T47D (cell line): Measurements from ENCODE around the gene ULBP1.
"Not testable (repeated sequence)": the region's sequence is repeated elsewhere in the genome, so short reads cannot be mapped to it uniquely, and the experiment has no call there.

Experiments used
- DNase-seq, 2 experiments: peaks; one replicate each; pipeline versions ENCODE4 v3.0.0 to v3.0.0-alpha.2; 2011 to 2012; ENCODE audit warnings: low read depth in 1 of 2, low spot score in 1 of 2
- JUND ChIP-seq: IDR thresholded peaks from 2 replicates; pipeline ENCODE4 v1.6.1; 2012; ENCODE audit warnings: low read depth
- in situ Hi-C: cut with HindIII; loops from 2 replicates; pipeline ENCODE4 v1.10.0; 2016; ENCODE audit warnings: low sequenced_read_pairs, low pct_unique_long_range_greater_than_20kb

The ULBP1 gene

GRCh38 chr6:149924206-149924932 lies 39.4 kb upstream of the ULBP1 start:
- in situ Hi-C loops = no loop called here

GRCh38 chr6:149924933-149925252 lies 38.9 kb upstream of the ULBP1 start:
- TF ChIP-seq JUND = no peak
- no peak for DNase-seq
- in situ Hi-C loops = no loop called here

More at GRCh38 chr6:149924206-149924932, 39.4 kb upstream of the ULBP1 start:
- no peak for DNase-seq
- no peak for TF ChIP-seq JUND

GRCh38 chr6:149925253-149925973 lies 38.3 kb upstream of the ULBP1 start:
- no peak for DNase-seq
- in situ Hi-C loops = no loop called here
- TF ChIP-seq JUND = no peak

GRCh38 chr6:149925974-149926777 lies 37.6 kb upstream of the ULBP1 start:
- in situ Hi-C loops = no loop called here
- DNase-seq = peak in 1 of 2 experiments; percentile 84
- TF ChIP-seq JUND = no peak

GRCh38 chr6:149927025-149927424 lies 36.7 kb upstream of the ULBP1 start:
- in situ Hi-C loops, DNase-seq: not testable (repeated sequence)

GRCh38 chr6:149929422-149929821 lies 34.3 kb upstream of the ULBP1 start:
- TF ChIP-seq JUND = no peak
- no peak for DNase-seq
- in situ Hi-C loops = no loop called here

GRCh38 chr6:149931501-149931900 lies 32.2 kb upstream of the ULBP1 start:
- in situ Hi-C loops = no loop called here
- no peak for DNase-seq
- TF ChIP-seq JUND = no peak

GRCh38 chr6:149933036-149933435 lies 30.7 kb upstream of the ULBP1 start:
- TF ChIP-seq JUND = no peak
- DNase-seq = no peak
- in situ Hi-C loops = no loop called here

- no peak for DNase-seq
- in situ Hi-C loops = no loop called here
Measured at GRCh38 chr6:149933461-149933860, 30.3 kb upstream of the ULBP1 start.

GRCh38 chr6:149934249-149935156 lies 29.2 kb upstream of the ULBP1 start:
- in situ Hi-C loops = no loop called here

More at GRCh38 chr6:149933461-149933860, 30.3 kb upstream of the ULBP1 start:
- TF ChIP-seq JUND = no peak

GRCh38 chr6:149935246-149935645 lies 28.5 kb upstream of the ULBP1 start:
- DNase-seq = no peak
- no peak for TF ChIP-seq JUND
- in situ Hi-C loops = no loop called here

More at GRCh38 chr6:149934249-149935156, 29.2 kb upstream of the ULBP1 start:
- peak in 1 of 2 experiments; percentile 79 for DNase-seq
- no peak for TF ChIP-seq JUND

GRCh38 chr6:149935668-149936067 lies 28.1 kb upstream of the ULBP1 start:
- no peak for TF ChIP-seq JUND
- in situ Hi-C loops = no loop called here

More at GRCh38 chr6:149935668-149936067, 28.1 kb upstream of the ULBP1 start:
- DNase-seq = no peak
